K562 (cell line): ENCODE data around the gene CENPP. TPM values are rescaled to one million over a fixed set of nuclear protein-coding genes. Genes with fewer than 3 reads are reported as not detected.

ENCODE experiments used
- ATAC-seq: fragments of 200-7000 bp; cut with Tn5 transposase; 3 replicates; pipeline ENCODE4 v1.9.1; 2020; ENCODE audit warnings: moderate library complexity
- BruUV-seq: library from RNA; stranded (reverse); fragments of 400-500 nt; replicated peaks from 2 replicates; lab custom pipeline; 2021; lab: Mats Ljungman, UMichigan
- CTCF ChIA-PET: fragments of 300-600 bp; formaldehyde crosslinking; extraction: SDS; loops from one replicate; lab custom pipeline; 2021; ENCODE audit warnings: low intra/inter-chr PET ratio; lab: Yijun Ruan, JAX
- POLR2A ChIA-PET: fragments of 300-600, 350-650 bp; sonication (Branson Sonifier 250); formaldehyde crosslinking; extraction: SDS; loops from one replicate; lab custom pipeline; 2021; ENCODE audit warnings: antibody characterized with exemption, inconsistent platforms; lab: Yijun Ruan, JAX
- DNase-seq, 4 experiments: peaks; one replicate each; pipeline versions ENCODE4 v3.0.0 to v3.0.0-alpha.2; 2011 to 2018; ENCODE audit warnings: low spot score in 3 of 4, mixed read lengths in 3 of 4; ENCODE audit errors: extremely low read depth in 1 of 4
- FAIRE-seq: peaks from 2 replicates; lab custom pipeline; 2011; peaks lifted over from hg19 to GRCh38; lab: Jason Lieb, UNC
- H2AFZ ChIP-seq: 2 replicates; pipeline ENCODE4 v1.6.0; 2011; ENCODE audit warnings: low read depth, low read length, control low read depth, inconsistent platforms
- H3K27ac ChIP-seq: fragments of 200-600 bp; 3 replicates; pipeline ENCODE4 v1.8.0; 2011; ENCODE audit warnings: low read depth, mild to moderate bottlenecking, control low read depth, inconsistent platforms, low read length, moderate library complexity, mixed read lengths; ENCODE audit errors: extremely low read depth
- H3K27me3 ChIP-seq, 2 experiments: fragments of 300-600 bp in 1 of 2; 2 replicates in 1 of 2; 3 replicates in 1 of 2; pipeline versions ENCODE4 v1.6.0 to v1.8.0; 2011; ENCODE audit warnings: inconsistent platforms in 2 of 2, low read length in 2 of 2, mild to moderate bottlenecking in 1 of 2, mixed read lengths in 1 of 2, moderate library complexity in 1 of 2; ENCODE audit not compliant: control insufficient read depth in 2 of 2, insufficient read depth in 2 of 2
- H3K36me3 ChIP-seq: fragments of 300-600 bp; 3 replicates; pipeline ENCODE4 v1.8.0; 2011; ENCODE audit warnings: mild to moderate bottlenecking, low read length, inconsistent platforms; ENCODE audit not compliant: control insufficient read depth, insufficient read depth
- H3K4me1 ChIP-seq, 2 experiments: fragments of 200-600 bp in 1 of 2; replicated peaks in 1 of 2; 2 replicates in 1 of 2; 3 replicates in 1 of 2; pipeline versions ENCODE4 v1.5.1 to v1.8.0; 2011; ENCODE audit warnings: inconsistent platforms in 2 of 2, low read length in 2 of 2, mild to moderate bottlenecking in 1 of 2, mixed read lengths in 1 of 2, moderate library complexity in 1 of 2; ENCODE audit not compliant: control insufficient read depth in 2 of 2, insufficient read depth in 2 of 2
- H3K4me2 ChIP-seq: 2 replicates; pipeline ENCODE4 v1.6.1; 2011; ENCODE audit warnings: low read length, control low read depth, inconsistent platforms, mixed read lengths; ENCODE audit not compliant: insufficient read depth
- H3K4me3 ChIP-seq: fragments of 200-600 bp; sonication (generic), shearing (Covaris generic); 2 replicates; pipeline ENCODE4 v1.5.1; 2016; ENCODE audit warnings: control low read depth, inconsistent platforms
- H3K79me2 ChIP-seq: fragments of 200-600 bp; 3 replicates; pipeline ENCODE4 v1.8.0; 2011; ENCODE audit warnings: low read length, inconsistent platforms; ENCODE audit not compliant: control insufficient read depth, insufficient read depth
- H3K9ac ChIP-seq, 2 experiments: 2 replicates each; pipeline versions ENCODE4 v1.6.0 to v1.6.1; 2011; ENCODE audit warnings: low read depth in 2 of 2, low read length in 2 of 2, control low read depth in 1 of 2, inconsistent platforms in 1 of 2, mild to moderate bottlenecking in 1 of 2, mixed read lengths in 1 of 2; ENCODE audit not compliant: insufficient read depth in 1 of 2
- H3K9me1 ChIP-seq: one replicate; pipeline ENCODE4 v1.6.0; 2011; ENCODE audit warnings: inconsistent platforms, mild to moderate bottlenecking, low read length, moderate library complexity; ENCODE audit not compliant: control insufficient read depth, insufficient read depth
- H3K9me3 ChIP-seq: replicated peaks from 2 replicates; pipeline ENCODE4 v1.5.1; 2011; ENCODE audit warnings: low read depth, low read length, inconsistent platforms; ENCODE audit not compliant: control insufficient read depth, insufficient read depth
- H4K20me1 ChIP-seq: replicated peaks from 2 replicates; pipeline ENCODE4 v1.6.1; 2011; ENCODE audit warnings: low read length, inconsistent platforms, mixed read lengths; ENCODE audit not compliant: control insufficient read depth, insufficient read depth
- ADNP ChIP-seq: fragments of 200-800 bp; sonication (Bioruptor generic); IDR thresholded peaks from 2 replicates; pipeline ENCODE4 v1.6.1; 2016; ENCODE audit warnings: missing genetic modification characterization, missing compliant biosample characterization
- ARID2 ChIP-seq: fragments of 450-650 bp; IDR thresholded peaks from 2 replicates; pipeline ENCODE4 v1.6.1; 2017; ENCODE audit warnings: antibody characterized with exemption, mild to moderate bottlenecking
- ASH1L ChIP-seq: fragments of 450-650 bp; IDR thresholded peaks from 2 replicates; pipeline ENCODE4 v1.6.1; 2018; ENCODE audit warnings: borderline replicate concordance, mild to moderate bottlenecking, low read depth; ENCODE audit not compliant: partially characterized antibody
- ATF7 ChIP-seq: fragments of 450-650 bp; IDR thresholded peaks from 2 replicates; pipeline ENCODE4 v1.7.1; 2014; ENCODE audit warnings: mild to moderate bottlenecking, moderate library complexity
- CGGBP1 ChIP-seq: fragments of 250-450 bp; sonication (Bioruptor Pico); IDR thresholded peaks from 2 replicates; pipeline ENCODE4 v1.9.0; 2021; ENCODE audit warnings: mild to moderate bottlenecking
- FOXK1 ChIP-seq: sonication (generic); formaldehyde crosslinking; IDR thresholded peaks from 2 replicates; pipeline ENCODE4 v1.8.0; 2022; ENCODE audit warnings: missing genetic modification reagents, mild to moderate bottlenecking, borderline replicate concordance
- MEIS2 ChIP-seq: fragments of 450-650 bp; IDR thresholded peaks from 2 replicates; pipeline ENCODE4 v1.6.1; 2014; ENCODE audit warnings: mild to moderate bottlenecking; ENCODE audit not compliant: partially characterized antibody
- NCOR1 ChIP-seq: fragments of 450-650 bp; IDR thresholded peaks from 2 replicates; pipeline ENCODE4 v1.6.1; 2016; ENCODE audit warnings: mild to moderate bottlenecking, moderate library complexity
- SETDB1 ChIP-seq: IDR thresholded peaks from one replicate; pipeline ENCODE4 v1.6.1; 2012; ENCODE audit warnings: low read length, control low read depth, inconsistent platforms
- SNIP1 ChIP-seq: fragments of 450-650 bp; IDR thresholded peaks from 2 replicates; pipeline ENCODE4 v1.7.1; 2017; ENCODE audit warnings: low read depth, mild to moderate bottlenecking
- YY1 ChIP-seq, 3 experiments: IDR thresholded peaks; 2 replicates each; pipeline ENCODE4 v1.6.1; 2011; ENCODE audit warnings: low read length in 2 of 3, mild to moderate bottlenecking in 2 of 3, moderate library complexity in 2 of 3, borderline replicate concordance in 1 of 3, control low read depth in 1 of 3, low read depth in 1 of 3; ENCODE audit not compliant: insufficient read depth in 3 of 3, insufficient replicate concordance in 2 of 3, control insufficient read depth in 1 of 3, insufficient read length in 1 of 3; ENCODE audit errors: extremely low read depth in 1 of 3
- ZFP1 ChIP-seq: fragments of 450-650 bp; formaldehyde crosslinking; IDR thresholded peaks from 2 replicates; pipeline ENCODE4 v1.4.0; 2020; ENCODE audit warnings: mild to moderate bottlenecking, mixed read lengths
- ZNF121 ChIP-seq: sonication (generic); formaldehyde crosslinking; conservative IDR thresholded peaks from 2 replicates; pipeline ENCODE4 v1.8.0; 2022; ENCODE audit warnings: missing genetic modification reagents
- ZNF124 ChIP-seq: sonication (generic); formaldehyde crosslinking; IDR thresholded peaks from 2 replicates; pipeline ENCODE4 v1.8.1; 2022; ENCODE audit warnings: missing genetic modification reagents
- ZNF232 ChIP-seq: sonication (generic); formaldehyde crosslinking; IDR thresholded peaks from 2 replicates; pipeline ENCODE4 v1.8.0; 2022; ENCODE audit warnings: mild to moderate bottlenecking, missing genetic modification reagents
- WGBS: fragments of 100-300 bp; shearing (Covaris generic); methylation state at CpG from one replicate; pipeline ENCODE4 v1.1.6; 2016; ENCODE audit warnings: low coverage, mixed read lengths; ENCODE audit not compliant: insufficient coverage; ENCODE audit errors: missing lambda C conversion rate; 5-methylcytosine and 5-hydroxymethylcytosine counted together
- in situ Hi-C: fragments of 300-500 bp; cut with MboI; formaldehyde crosslinking; loops from 4 replicates; pipeline ENCODE4 v1.15.0; 2018; ENCODE audit warnings: inconsistent platforms, mixed read lengths
- intact Hi-C: fragments of 100-400 bp; cut with micrococcal nuclease; formaldehyde crosslinking; loops from 2 replicates; pipeline ENCODE4 v1.14.2; 2022
- polyA plus RNA-seq, 8 experiments: library from polyadenylated mRNA; depleted of rRNA in 4 of 8; stranded (reverse) in 5 of 8; unstranded in 3 of 8; fragments of >200 nt; fragmentation: Nextera tagmentation in 2 of 8; fragmentation: Illumina TruSeq in 1 of 8; extraction: Ambion mirVana in 2 of 8; extraction: Trizol in 1 of 8; gene quantifications; 2 replicates each; pipeline versions ENCODE4 v1.2.1 to v1.2.3, GENCODE V29; 2011 to 2014; ENCODE audit warnings: inconsistent platforms in 1 of 8, missing spikeins in 1 of 8
- total RNA-seq, 7 experiments: library from RNA; depleted of rRNA in 6 of 7; stranded (reverse); fragments of >200 nt in 6 of 7; fragmentation: Illumina TruSeq in 2 of 7; extraction: Trizol in 2 of 7; gene quantifications; 2 replicates each; pipeline versions ENCODE4 v1.2.1 to v1.2.3, GENCODE V29; 2011 to 2021; ENCODE audit warnings: low replicate concordance in 1 of 7
- TF ChIP-seq, protein P1 (sequence below): fragments of 450-650 bp; conservative IDR thresholded peaks from 2 replicates; pipeline ENCODE4 v1.6.1; 2016; ENCODE audit warnings: missing genetic modification characterization, low read depth, mild to moderate bottlenecking, control low read depth, missing compliant biosample characterization
- TF ChIP-seq, protein P2 (sequence below): IDR thresholded peaks from 2 replicates; pipeline ENCODE4 v1.6.1; 2016; ENCODE audit warnings: missing genetic modification characterization, missing compliant biosample characterization

CENPP gene
- total and polyA plus RNA-seq, 9 of the 15 experiments (the other 6 are each of a cell fraction or from before 2014, with no cell fraction given) = 8.0 to 28.5 (median 17.9) TPM

DNA sequence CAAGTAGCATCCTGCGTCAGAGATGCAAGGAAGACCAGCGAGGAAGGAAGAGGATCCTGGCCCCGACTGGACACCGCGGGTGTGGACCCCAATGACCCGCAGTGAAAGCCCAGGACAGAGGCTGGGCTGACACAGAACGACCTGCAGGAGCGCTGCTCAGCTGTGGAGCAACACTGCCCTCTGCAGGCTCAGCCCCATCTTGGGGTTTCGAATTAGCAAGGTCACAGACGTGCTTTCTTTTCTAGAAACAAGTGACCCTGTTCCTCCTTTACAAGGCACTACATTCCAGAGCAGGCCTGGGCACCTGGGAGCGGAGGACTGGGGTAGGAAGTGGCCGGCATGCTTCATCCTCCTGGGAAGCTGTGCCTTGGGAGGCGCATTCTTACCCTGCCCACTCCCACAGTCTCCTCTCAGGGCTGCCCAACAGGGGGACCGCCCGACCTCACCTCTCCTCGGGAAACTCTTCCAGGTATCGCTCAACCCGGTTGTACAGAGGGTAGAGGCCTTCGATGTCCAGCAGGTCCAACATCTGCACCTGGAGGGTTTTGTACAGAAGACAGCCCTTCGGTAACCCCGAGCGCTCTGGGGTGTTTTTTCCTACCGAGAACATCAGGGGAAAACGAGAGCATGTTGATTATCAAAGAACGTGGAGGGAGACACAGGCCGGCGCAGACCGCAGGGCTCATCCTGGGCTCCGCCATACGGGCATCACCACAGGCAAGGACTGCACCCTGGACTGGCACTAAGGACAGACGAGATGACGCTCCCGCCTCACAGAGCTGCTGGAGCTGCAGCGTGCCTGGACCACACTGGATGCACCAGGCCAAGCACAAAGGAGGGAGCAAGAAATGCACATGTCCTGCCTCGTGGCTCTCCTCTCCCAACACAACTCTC lies 309.2 kb downstream of the CENPP start (continued):
- TF ChIP-seq CGGBP1 (CRISPR knock-in tag) (no peak), YY1 (IDR thresholded peaks at IDR 0.05; ENCODE audit: borderline replicate concordance in 1 of 3, control insufficient read depth in 1 of 3, extremely low read depth in 1 of 3, insufficient read depth in 3 of 3, insufficient read length in 1 of 3, insufficient replicate concordance in 2 of 3, low read depth in 1 of 3, low read length in 2 of 3) (peak in 1 of 3 experiments; percentile 17), SETDB1 (no peak), FOXK1 (no peak), ARID2 (peak; percentile 57; the same call in 1 of the 2 replicates)

GRCh38 chr9:92635760-92636159 lies 310.0 kb downstream of the CENPP start:
- intact Hi-C loops (loop anchor here (2.0 to 10.0 kb wide), 3 partner anchors 159 to 497 kb away; no protein-coding TSS in a partner anchor), in situ Hi-C loops (loop anchor here (5.0 to 10.0 kb wide), 2 partner anchors 311 to 498 kb away; partner anchors contain the start of genes CENPP and NOL8)
- DNase-seq (no peak), ATAC-seq (no peak), FAIRE-seq (no peak)
- Histone ChIP-seq H3K4me2 (no peak overlapping the region), H3K4me1 (peaks cover 0 to 5% of the 10 kb centered on the region in 2 experiments; a peak in 1 of 5 replicates), H3K27me3 (no peaks in the 10 kb centered on the region), H3K9me1 (no peaks in the 10 kb centered on the region), H3K9me3 (no peaks in the 10 kb centered on the region), H3K9ac (no peak overlapping the region), H3K4me3 (no peak overlapping the region), H3K79me2 (no peaks in the 10 kb centered on the region), H3K27ac (no peak overlapping the region), H3K36me3 (peaks cover 80% of the 10 kb centered on the region), H2AFZ (no peak overlapping the region), H4K20me1 (no peaks in the 10 kb centered on the region)
- no TSS peak for BruUV-seq
- POLR2A ChIA-PET = no interaction called here
- CTCF ChIA-PET = interaction anchor here (1.3 to 1.9 kb wide), 2 partner anchors 129 to 293 kb away, joined by 6 read pairs; no protein-coding TSS in a partner anchor
- 88% methylated on average over 2 of the region's 4 CpGs for WGBS
- TF ChIP-seq ATF7 (no peak), ZNF121 (CRISPR knock-in tag) (no peak), SNIP1 (no peak), ADNP (no peak), ZFP1 (CRISPR knock-in tag) (no peak), NCOR1 (no peak), ZNF232 (no peak), ASH1L (no peak), ZNF124 (no peak), MEIS2 (no peak)
- TF ChIP-seq, protein P1, sequence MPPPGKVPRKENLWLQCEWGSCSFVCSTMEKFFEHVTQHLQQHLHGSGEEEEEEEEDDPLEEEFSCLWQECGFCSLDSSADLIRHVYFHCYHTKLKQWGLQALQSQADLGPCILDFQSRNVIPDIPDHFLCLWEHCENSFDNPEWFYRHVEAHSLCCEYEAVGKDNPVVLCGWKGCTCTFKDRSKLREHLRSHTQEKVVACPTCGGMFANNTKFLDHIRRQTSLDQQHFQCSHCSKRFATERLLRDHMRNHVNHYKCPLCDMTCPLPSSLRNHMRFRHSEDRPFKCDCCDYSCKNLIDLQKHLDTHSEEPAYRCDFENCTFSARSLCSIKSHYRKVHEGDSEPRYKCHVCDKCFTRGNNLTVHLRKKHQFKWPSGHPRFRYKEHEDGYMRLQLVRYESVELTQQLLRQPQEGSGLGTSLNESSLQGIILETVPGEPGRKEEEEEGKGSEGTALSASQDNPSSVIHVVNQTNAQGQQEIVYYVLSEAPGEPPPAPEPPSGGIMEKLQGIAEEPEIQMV (tag) = no peak
- TF ChIP-seq, protein P2, sequence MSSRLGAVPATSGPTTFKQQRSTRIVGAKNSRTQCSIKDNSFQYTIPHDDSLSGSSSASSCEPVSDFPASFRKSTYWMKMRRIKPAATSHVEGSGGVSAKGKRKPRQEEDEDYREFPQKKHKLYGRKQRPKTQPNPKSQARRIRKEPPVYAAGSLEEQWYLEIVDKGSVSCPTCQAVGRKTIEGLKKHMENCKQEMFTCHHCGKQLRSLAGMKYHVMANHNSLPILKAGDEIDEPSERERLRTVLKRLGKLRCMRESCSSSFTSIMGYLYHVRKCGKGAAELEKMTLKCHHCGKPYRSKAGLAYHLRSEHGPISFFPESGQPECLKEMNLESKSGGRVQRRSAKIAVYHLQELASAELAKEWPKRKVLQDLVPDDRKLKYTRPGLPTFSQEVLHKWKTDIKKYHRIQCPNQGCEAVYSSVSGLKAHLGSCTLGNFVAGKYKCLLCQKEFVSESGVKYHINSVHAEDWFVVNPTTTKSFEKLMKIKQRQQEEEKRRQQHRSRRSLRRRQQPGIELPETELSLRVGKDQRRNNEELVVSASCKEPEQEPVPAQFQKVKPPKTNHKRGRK (tag) = no peak
